ENCODE measurements around the gene SNED1. TPM values are rescaled to one million over a fixed set of nuclear protein-coding genes. Genes with fewer than 3 reads are reported as not detected.
"Not testable (repeated sequence)": the region's sequence is repeated elsewhere in the genome, so short reads cannot be mapped to it uniquely, and the experiment has no call there.

The SNED1 gene
- total and polyA plus RNA-seq, 9 donors, result 1.3 to 4.6 (median 2.7) TPM

DNA sequence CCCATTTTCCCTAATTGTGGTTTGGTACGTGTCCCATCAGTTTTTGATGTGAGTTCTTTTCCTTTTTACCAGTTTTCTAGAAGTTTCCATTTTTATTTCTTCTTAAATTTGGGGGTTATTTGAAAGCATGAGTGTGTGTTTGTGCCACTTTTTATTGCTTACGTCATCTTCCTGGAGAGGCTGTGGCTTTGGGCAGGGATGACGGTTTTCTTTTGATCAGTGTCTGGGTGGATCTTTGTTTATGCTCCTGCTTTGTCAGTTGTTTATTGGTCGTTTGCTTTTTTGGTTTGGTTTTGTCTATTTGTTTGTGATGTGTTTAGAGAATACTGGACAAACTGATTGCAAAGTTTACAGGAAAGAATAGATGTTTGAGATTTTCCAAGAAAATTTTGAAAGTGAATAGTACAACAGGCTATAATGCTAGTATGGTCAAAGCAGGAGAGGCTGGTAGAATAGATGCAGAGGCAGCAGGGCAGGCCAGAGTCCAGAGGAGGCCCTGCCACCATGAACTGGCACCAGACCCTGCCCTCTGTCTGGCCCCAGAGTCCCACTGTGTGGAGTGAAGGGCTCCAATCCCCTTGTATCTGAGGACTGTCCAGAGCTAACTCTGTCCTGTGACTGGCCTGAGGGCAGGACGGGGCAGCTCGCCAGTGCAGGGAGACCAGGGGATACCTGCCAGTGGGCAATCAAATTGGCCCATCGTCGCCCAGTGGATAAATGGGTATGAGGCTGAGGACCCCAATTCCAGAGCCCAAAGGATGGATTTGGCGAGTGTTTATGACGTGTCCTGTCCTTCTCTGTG, 23.4 kb upstream of the SNED1 start:
- Histone ChIP-seq H3K27me3 (ENCODE audit: control insufficient read depth, insufficient read depth, low read length) (peaks cover 14% of the 10 kb centered on the region), H3K27ac (ENCODE audit: low read length) (no peak overlapping the region), H3K4me1 (ENCODE audit: control insufficient read depth, insufficient read depth, low read length) (peaks cover 10% of the 10 kb centered on the region), H3K9me3 (replicated peaks; ENCODE audit: control insufficient read depth, low read depth, low read length) (peaks cover 6% of the 10 kb centered on the region), H3K36me3 (ENCODE audit: control insufficient read depth, insufficient read depth, low read length) (no peaks in the 10 kb centered on the region), H3K4me3 (ENCODE audit: low read length) (no peak overlapping the region)
- WGBS (ENCODE audit: insufficient coverage), result 80% methylated on average over 8 of the region's 10 CpGs
- no peak for DNase-seq

DNA sequence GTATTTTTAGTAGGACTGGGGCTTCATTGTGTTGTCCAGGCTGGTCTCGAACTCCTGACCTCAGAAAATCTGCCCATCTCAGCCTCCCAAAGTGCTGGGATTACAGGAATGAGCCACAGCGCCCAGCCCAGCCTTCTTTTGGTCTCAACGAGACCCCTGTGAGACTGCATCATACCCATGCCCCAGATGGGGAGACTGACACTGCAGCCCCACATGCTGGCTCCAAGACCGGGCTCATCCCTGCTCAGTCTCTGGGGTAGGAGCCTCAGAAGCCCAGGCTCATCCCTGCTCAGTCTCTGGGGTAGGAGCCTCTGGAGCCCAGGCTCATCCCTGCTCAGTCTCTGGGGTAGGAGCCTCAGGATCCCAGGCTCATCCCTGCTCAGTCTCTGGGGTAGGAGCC, 22.5 kb upstream of the SNED1 start:
- H3K9me3 ChIP-seq (replicated peaks; ENCODE audit: control insufficient read depth, low read depth, low read length); H3K27ac ChIP-seq (ENCODE audit: low read length); H3K36me3 ChIP-seq (ENCODE audit: control insufficient read depth, insufficient read depth, low read length); DNase-seq; H3K4me1 ChIP-seq (ENCODE audit: control insufficient read depth, insufficient read depth, low read length); H3K4me3 ChIP-seq (ENCODE audit: low read length): not testable (repeated sequence)
- H3K27me3 ChIP-seq (ENCODE audit: control insufficient read depth, insufficient read depth, low read length), result peaks cover 14% of the 10 kb centered on the region
- 58% methylated on average over 2 of the region's 4 CpGs for WGBS (ENCODE audit: insufficient coverage)

DNA sequence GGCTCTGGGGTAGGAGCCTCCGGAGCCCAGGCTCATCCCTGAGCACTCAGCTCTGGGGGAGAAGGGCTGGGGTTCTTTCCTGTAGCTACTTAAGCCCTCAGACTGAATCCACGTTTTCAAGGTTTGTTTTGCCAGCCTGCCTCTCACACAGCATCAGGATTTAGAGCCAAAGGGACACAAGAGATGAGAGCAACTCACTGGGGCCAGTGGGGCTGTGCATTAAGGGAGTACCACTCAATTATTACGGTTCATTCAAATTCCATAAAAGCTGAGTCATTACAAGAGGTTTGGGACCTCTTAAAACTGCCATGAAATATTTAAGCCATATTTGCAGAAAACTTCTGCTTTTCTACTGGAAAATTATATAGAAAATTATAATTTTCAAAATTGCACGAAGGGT, 17.1 kb upstream of the SNED1 start:
- H3K9me3 ChIP-seq (replicated peaks; ENCODE audit: control insufficient read depth, low read depth, low read length), result no peaks in the 10 kb centered on the region
- no CpG with 5 or more reads among the region's 4 CpGs for WGBS (ENCODE audit: insufficient coverage)
- H3K36me3 ChIP-seq (ENCODE audit: control insufficient read depth, insufficient read depth, low read length), result no peaks in the 10 kb centered on the region
- peaks cover 25% of the 10 kb centered on the region for H3K27me3 ChIP-seq (ENCODE audit: control insufficient read depth, insufficient read depth, low read length)
- no peak for DNase-seq
- H3K4me3 ChIP-seq (ENCODE audit: low read length), result no peak overlapping the region
- no peak overlapping the region for H3K27ac ChIP-seq (ENCODE audit: low read length)
- H3K4me1 ChIP-seq (ENCODE audit: control insufficient read depth, insufficient read depth, low read length), result peaks cover 11% of the 10 kb centered on the region

DNA sequence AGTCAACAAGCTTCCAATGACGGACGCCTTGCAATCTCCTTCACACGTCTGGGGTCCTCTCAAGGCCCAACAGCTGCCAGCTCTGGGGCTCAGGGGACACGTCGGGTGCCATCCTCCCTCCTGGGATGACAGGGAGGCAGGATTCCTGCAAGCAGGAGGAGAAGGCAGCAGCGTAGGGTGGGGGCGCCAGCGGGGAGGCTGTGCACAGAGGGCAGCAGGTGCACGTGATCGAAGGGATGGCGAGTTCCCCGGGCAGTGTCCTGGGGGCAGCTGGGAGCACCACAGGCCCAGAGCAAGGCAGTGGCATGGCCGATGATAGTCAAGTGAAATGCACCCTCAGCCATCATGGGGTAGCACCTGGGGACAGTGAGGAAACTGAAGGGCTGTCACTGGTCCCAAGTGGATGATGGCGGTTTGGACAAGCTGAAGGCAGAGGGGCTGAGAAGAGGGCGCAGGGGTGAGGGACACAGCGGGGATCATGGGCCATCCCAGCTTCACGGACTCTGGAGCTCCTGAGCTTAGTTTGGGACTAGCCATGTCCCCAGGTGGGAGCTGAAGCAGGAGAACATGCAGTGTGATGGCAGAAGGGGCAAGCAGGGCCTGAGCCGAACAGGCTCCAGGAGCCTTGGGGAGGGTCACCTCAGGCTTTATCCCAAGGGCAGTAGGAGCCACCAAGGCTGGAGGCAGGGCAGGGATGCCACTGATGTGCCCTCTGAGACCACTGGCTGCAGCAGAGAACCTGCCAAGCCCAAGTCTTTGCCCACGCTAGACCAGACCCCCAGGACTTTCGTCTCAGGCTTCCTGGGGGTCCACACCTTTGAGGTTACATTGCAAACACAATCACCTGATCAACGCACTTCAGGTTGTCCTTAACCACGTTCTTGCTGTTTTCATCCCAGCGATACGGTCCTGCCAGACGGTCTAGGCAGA, 16.3 kb upstream of the SNED1 start:
- Histone ChIP-seq H3K4me1 (ENCODE audit: control insufficient read depth, insufficient read depth, low read length) (peaks cover 19% of the 10 kb centered on the region), H3K36me3 (ENCODE audit: control insufficient read depth, insufficient read depth, low read length) (no peaks in the 10 kb centered on the region), H3K27ac (ENCODE audit: low read length) (no peak overlapping the region), H3K27me3 (ENCODE audit: control insufficient read depth, insufficient read depth, low read length) (peaks cover 25% of the 10 kb centered on the region), H3K9me3 (replicated peaks; ENCODE audit: control insufficient read depth, low read depth, low read length) (no peaks in the 10 kb centered on the region), H3K4me3 (ENCODE audit: low read length) (no peak overlapping the region)
- 78% methylated on average over 25 of the region's 25 CpGs for WGBS (ENCODE audit: insufficient coverage)
- DNase-seq, result no peak

DNA sequence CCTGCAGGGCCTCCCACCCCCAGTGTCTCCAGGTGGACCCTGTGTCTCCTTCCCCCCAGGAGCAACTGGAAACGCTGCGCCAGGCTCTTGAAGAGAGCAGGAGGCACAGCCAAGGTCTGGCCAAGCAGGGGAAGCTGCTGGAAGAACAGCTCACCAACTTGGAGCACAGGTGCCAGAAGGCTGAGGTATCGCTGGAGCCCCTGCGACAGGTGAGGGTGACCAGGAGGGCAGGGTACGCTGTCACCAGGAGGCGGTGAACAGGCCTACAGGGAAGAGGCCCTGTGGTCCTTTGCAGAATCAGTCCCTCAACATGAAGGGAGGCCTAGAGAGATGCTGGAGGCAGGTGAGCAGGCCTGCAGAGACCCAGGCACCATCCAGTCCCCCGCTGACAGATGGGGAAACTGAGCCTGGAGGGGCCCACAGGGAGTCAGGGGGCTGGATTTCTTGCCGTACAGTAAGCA, 15.6 kb upstream of the SNED1 start:
- Histone ChIP-seq H3K9me3 (replicated peaks; ENCODE audit: control insufficient read depth, low read depth, low read length) (peaks cover 2% of the 10 kb centered on the region), H3K4me3 (ENCODE audit: low read length) (no peak overlapping the region), H3K36me3 (ENCODE audit: control insufficient read depth, insufficient read depth, low read length) (no peaks in the 10 kb centered on the region), H3K4me1 (ENCODE audit: control insufficient read depth, insufficient read depth, low read length) (peaks cover 26% of the 10 kb centered on the region), H3K27me3 (ENCODE audit: control insufficient read depth, insufficient read depth, low read length) (peaks cover 27% of the 10 kb centered on the region), H3K27ac (ENCODE audit: low read length) (no peak overlapping the region)
- DNase-seq, result no peak
- WGBS (ENCODE audit: insufficient coverage), result 94% methylated on average over 6 of the region's 8 CpGs

DNA sequence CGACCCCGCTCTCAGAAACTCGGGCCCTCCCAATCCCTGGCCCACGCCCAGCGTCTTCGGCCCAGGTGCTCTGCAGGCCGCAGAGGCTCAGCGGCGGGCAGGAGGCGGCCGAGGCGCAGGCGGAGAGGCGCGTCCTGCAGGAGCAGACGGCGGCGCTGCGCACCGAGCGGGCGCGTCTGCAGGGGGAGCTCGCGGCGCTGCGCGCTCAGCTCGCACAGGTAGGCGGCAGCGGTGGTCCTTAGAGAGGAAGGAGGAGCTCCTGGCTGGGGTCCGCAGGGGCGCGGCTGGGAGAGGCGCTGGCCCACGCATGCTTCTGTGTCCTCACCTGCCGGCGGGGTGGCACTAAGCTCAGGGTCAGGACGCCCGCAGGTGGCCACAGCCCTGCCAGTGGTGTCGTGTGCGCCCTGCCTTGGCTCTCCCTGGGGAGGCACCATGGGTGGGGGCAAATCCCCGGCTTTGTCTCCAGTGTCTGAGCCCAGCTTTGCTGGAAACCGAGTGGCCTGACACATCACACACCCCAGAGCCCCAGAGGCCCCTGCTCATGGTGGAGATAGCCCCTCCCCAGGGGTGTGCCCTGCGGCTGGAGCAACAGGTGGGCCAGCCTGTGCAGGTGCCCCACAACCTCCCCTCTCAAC, 14.9 kb upstream of the SNED1 start:
- DNase-seq, result no peak
- no peak overlapping the region for H3K27ac ChIP-seq (ENCODE audit: low read length)
- peaks cover 8% of the 10 kb centered on the region for H3K9me3 ChIP-seq (replicated peaks; ENCODE audit: control insufficient read depth, low read depth, low read length)
- H3K36me3 ChIP-seq (ENCODE audit: control insufficient read depth, insufficient read depth, low read length), result no peaks in the 10 kb centered on the region
- peaks cover 28% of the 10 kb centered on the region for H3K27me3 ChIP-seq (ENCODE audit: control insufficient read depth, insufficient read depth, low read length)
- 3% methylated on average over 44 of the region's 45 CpGs for WGBS (ENCODE audit: insufficient coverage)
- peaks cover 28% of the 10 kb centered on the region for H3K4me1 ChIP-seq (ENCODE audit: control insufficient read depth, insufficient read depth, low read length)
- H3K4me3 ChIP-seq (ENCODE audit: low read length), result no peak overlapping the region

DNA sequence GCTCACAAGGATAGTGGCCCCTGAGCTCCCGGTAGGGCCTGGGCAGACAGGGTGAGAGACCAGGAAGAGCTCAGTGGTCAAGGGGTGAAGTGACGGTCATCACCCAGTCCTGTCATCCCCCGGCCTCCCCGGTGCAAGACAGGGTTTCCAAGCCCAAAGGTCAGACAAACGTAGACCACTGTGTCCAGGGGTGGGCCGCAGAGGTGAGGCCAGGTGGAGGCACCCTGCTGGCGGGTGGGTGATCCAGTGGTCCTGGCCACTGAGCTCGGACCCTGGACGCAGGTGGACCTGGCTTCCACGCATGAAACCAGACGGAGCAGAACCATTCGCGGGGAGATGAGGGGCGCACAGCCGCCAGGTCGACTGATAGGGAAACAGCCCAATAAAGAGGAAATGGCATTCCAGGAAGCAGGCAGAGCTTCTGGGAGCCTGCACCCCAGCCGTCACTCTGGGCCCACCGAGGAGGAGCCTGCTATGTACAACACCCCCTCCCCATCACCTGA, 14.4 kb upstream of the SNED1 start:
- no peak for DNase-seq
- 45% methylated on average over 18 of the region's 18 CpGs for WGBS (ENCODE audit: insufficient coverage)
- no peaks in the 10 kb centered on the region for H3K36me3 ChIP-seq (ENCODE audit: control insufficient read depth, insufficient read depth, low read length)
- H3K4me3 ChIP-seq (ENCODE audit: low read length), result no peak overlapping the region
- peaks cover 28% of the 10 kb centered on the region for H3K4me1 ChIP-seq (ENCODE audit: control insufficient read depth, insufficient read depth, low read length)
- H3K9me3 ChIP-seq (replicated peaks; ENCODE audit: control insufficient read depth, low read depth, low read length), result peaks cover 14% of the 10 kb centered on the region
- H3K27me3 ChIP-seq (ENCODE audit: control insufficient read depth, insufficient read depth, low read length), result peaks cover 28% of the 10 kb centered on the region
- H3K27ac ChIP-seq (ENCODE audit: low read length), result no peak overlapping the region

DNA sequence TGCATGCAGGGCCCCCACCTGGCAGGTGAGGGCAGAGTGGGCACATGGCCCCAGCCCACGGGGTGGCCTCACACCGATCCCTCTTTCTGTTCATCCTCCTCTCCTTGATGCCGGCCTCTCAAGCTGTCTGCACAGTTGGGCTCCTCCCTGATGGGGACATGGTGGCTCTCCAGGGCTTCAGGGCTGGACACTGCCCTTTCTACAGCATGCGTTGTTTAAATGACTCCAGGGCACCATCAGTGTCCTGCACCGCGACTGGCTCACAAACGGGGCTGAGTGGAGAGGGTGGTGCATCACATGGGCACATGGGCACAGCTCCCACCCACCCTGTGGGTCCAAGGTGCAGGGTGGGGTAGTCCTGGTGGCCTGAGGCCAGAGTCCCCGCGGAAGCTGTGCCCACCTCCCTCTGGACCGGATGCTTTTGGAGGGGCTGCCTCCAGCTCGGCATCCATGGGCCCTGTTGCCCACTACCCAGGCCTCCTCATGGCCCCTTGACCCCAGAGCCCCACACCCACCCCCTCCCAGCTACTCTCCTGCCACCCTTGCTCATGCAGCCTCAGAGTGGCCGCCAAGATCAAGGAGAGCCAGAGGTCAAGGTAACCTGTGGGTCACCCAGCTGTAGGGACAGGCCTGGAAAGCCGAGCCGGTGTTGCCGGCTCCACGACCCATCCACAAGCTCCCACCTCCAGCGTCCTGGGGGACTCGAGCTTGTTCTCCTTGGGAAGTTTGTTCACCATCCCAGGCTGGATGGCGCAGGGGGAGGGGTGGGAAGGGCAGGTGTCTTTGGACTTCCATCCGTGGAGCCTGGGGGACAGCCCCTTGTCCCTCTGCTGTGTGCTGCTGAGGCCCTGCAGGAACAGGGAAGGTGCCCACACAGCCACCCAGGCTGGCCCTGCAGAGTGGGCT, 12.3 kb upstream of the SNED1 start:
- Histone ChIP-seq H3K4me1 (ENCODE audit: control insufficient read depth, insufficient read depth, low read length) (peaks cover 34% of the 10 kb centered on the region), H3K9me3 (replicated peaks; ENCODE audit: control insufficient read depth, low read depth, low read length) (peaks cover 16% of the 10 kb centered on the region), H3K36me3 (ENCODE audit: control insufficient read depth, insufficient read depth, low read length) (no peaks in the 10 kb centered on the region), H3K4me3 (ENCODE audit: low read length) (no peak overlapping the region), H3K27me3 (ENCODE audit: control insufficient read depth, insufficient read depth, low read length) (peaks cover 28% of the 10 kb centered on the region), H3K27ac (ENCODE audit: low read length) (no peak overlapping the region)
- WGBS (ENCODE audit: insufficient coverage), result 70% methylated on average over 15 of the region's 20 CpGs
- no peak for DNase-seq

DNA sequence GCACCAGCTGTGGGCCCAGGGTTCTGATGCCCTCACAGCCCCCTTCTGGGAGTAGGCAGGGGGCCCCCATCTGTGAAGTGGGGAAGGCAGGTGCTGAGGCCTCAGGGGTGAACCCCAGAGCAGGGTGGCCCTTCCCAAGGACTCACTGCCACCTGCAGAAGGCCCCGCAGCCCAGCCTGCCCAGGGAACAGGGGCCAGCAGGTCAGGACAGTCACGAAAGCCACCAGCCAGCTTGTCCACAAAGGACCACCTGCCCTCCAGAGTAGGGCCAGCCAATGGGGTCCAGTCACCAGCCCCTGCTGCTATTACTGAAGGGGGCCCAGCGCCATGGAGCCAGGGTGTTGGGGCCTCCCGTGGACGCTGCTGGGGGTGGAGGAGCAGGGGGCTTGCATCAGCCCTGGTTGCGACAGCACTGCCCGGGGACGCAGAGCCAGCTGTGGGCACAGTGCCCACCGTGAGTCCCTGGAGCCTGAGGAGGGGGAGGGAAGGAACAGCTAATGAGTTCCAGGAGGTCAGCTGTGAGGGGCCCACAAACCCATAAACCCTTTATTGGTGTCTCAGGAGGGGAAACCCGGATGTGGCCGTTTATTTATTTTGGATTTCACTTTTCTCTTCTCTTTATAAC, 11.5 kb upstream of the SNED1 start:
- peaks cover 38% of the 10 kb centered on the region for H3K4me1 ChIP-seq (ENCODE audit: control insufficient read depth, insufficient read depth, low read length)
- DNase-seq, result peak; percentile 76
- WGBS (ENCODE audit: insufficient coverage), result 22% methylated on average over 5 of the region's 11 CpGs
- no peak overlapping the region for H3K4me3 ChIP-seq (ENCODE audit: low read length)
- H3K36me3 ChIP-seq (ENCODE audit: control insufficient read depth, insufficient read depth, low read length), result no peaks in the 10 kb centered on the region
- peaks cover 16% of the 10 kb centered on the region for H3K9me3 ChIP-seq (replicated peaks; ENCODE audit: control insufficient read depth, low read depth, low read length)
- peaks cover 33% of the 10 kb centered on the region for H3K27me3 ChIP-seq (ENCODE audit: control insufficient read depth, insufficient read depth, low read length)
- no peak overlapping the region for H3K27ac ChIP-seq (ENCODE audit: low read length)
